Neuronal stem cell (in vitro differentiated cells): Measurements from ENCODE around the gene FAM83F.

ENCODE experiments used
- DNase-seq: peaks from one replicate; pipeline ENCODE4 v3.0.0-alpha.2; 2013; ENCODE audit warnings: low spot score
- H2AFZ ChIP-seq: one replicate; pipeline ENCODE4 v1.6.1; 2013; ENCODE audit warnings: mild to moderate bottlenecking, low read length, inconsistent platforms
- H2AK5ac ChIP-seq: 2 replicates; pipeline ENCODE4 v1.6.1; 2013; ENCODE audit warnings: low read depth, mild to moderate bottlenecking, inconsistent platforms, low read length, moderate library complexity, mixed read lengths
- H2BK120ac ChIP-seq: 2 replicates; pipeline ENCODE4 v1.6.1; 2013; ENCODE audit warnings: low read depth, mild to moderate bottlenecking, inconsistent platforms, low read length, moderate library complexity, mixed read lengths
- H2BK12ac ChIP-seq: one replicate; pipeline ENCODE4 v1.6.1; 2013; ENCODE audit warnings: low read length, inconsistent platforms
- H2BK15ac ChIP-seq: 2 replicates; pipeline ENCODE4 v1.6.1; 2013; ENCODE audit warnings: mild to moderate bottlenecking, low read length, inconsistent platforms, mixed read lengths
- H2BK5ac ChIP-seq: one replicate; pipeline ENCODE4 v1.6.1; 2013; ENCODE audit warnings: inconsistent platforms, mild to moderate bottlenecking, low read length, moderate library complexity
- H3K14ac ChIP-seq: one replicate; pipeline ENCODE4 v1.6.1; 2013; ENCODE audit warnings: low read length, inconsistent platforms
- H3K18ac ChIP-seq: 2 replicates; pipeline ENCODE4 v1.6.1; 2013; ENCODE audit warnings: low read length, inconsistent platforms
- H3K23ac ChIP-seq: 2 replicates; pipeline ENCODE4 v1.6.1; 2013; ENCODE audit warnings: low read depth, mild to moderate bottlenecking, mixed read lengths, low read length, inconsistent platforms; ENCODE audit not compliant: poor library complexity
- H3K27ac ChIP-seq: replicated peaks from 3 replicates; pipeline ENCODE4 v1.5.1; 2013; ENCODE audit warnings: low read length, inconsistent platforms
- H3K27me3 ChIP-seq, 3 experiments: 2 replicates each; pipeline ENCODE4 v1.6.1; 2013; ENCODE audit warnings: low read length in 3 of 3, mild to moderate bottlenecking in 2 of 3, inconsistent platforms in 1 of 3, low read depth in 1 of 3, mixed read lengths in 1 of 3, moderate library complexity in 1 of 3; ENCODE audit not compliant: control insufficient read depth in 3 of 3, insufficient read depth in 3 of 3
- H3K36me3 ChIP-seq, 2 donors: replicated peaks in 1 of 2; 2 replicates each; pipeline ENCODE4 v1.6.1; 2013; ENCODE audit warnings: low read length in 2 of 2; ENCODE audit not compliant: control insufficient read depth in 2 of 2, insufficient read depth in 2 of 2
- H3K4ac ChIP-seq: 2 replicates; pipeline ENCODE4 v1.6.1; 2013; ENCODE audit warnings: inconsistent platforms, mild to moderate bottlenecking, low read length, moderate library complexity
- H3K4me1 ChIP-seq, 2 donors: 1 replicate in 1 of 2; 2 replicates in 1 of 2; pipeline ENCODE4 v1.6.1; 2013; ENCODE audit warnings: low read length in 2 of 2, low read depth in 1 of 2; ENCODE audit not compliant: control insufficient read depth in 2 of 2, insufficient read depth in 1 of 2
- H3K4me2 ChIP-seq: one replicate; pipeline ENCODE4 v1.6.1; 2013; ENCODE audit warnings: mild to moderate bottlenecking, low read length, inconsistent platforms; ENCODE audit not compliant: insufficient read depth, poor library complexity, severe bottlenecking
- H3K4me3 ChIP-seq, 2 donors: 2 replicates each; pipeline ENCODE4 v1.5.1; 2013; ENCODE audit warnings: low read length in 2 of 2, mild to moderate bottlenecking in 2 of 2, inconsistent platforms in 1 of 2, moderate library complexity in 1 of 2
- H3K79me1 ChIP-seq: one replicate; pipeline ENCODE4 v1.6.1; 2013; ENCODE audit warnings: low read depth, mild to moderate bottlenecking, inconsistent platforms, low read length, moderate library complexity
- H3K9ac ChIP-seq: one replicate; pipeline ENCODE4 v1.6.1; 2013; ENCODE audit warnings: mild to moderate bottlenecking, low read depth, low read length, inconsistent platforms; ENCODE audit not compliant: poor library complexity
- H3K9me3 ChIP-seq, 2 donors: replicated peaks in 1 of 2; 2 replicates each; pipeline versions ENCODE3 to v1.6.1; 2013; ENCODE audit warnings: low read length in 2 of 2, mild to moderate bottlenecking in 2 of 2, inconsistent platforms in 1 of 2, low read depth in 1 of 2, mixed read lengths in 1 of 2, moderate library complexity in 1 of 2; ENCODE audit not compliant: control insufficient read depth in 2 of 2, insufficient read depth in 1 of 2
- H4K8ac ChIP-seq: one replicate; pipeline ENCODE4 v1.6.1; 2013; ENCODE audit warnings: low read depth, mild to moderate bottlenecking, inconsistent platforms, low read length, moderate library complexity
- H4K91ac ChIP-seq: one replicate; pipeline ENCODE4 v1.6.1; 2013; ENCODE audit warnings: low read length, low read depth, mild to moderate bottlenecking, inconsistent platforms; ENCODE audit not compliant: poor library complexity
- WGBS, 2 donors: extraction: QIAGEN DNeasy Blood & Tissue Kit; methylation state at CpG; one replicate each; pipeline ENCODE4 v1.1.7; 2013; ENCODE audit warnings: missing lambda C conversion rate in 2 of 2, mixed read lengths in 1 of 2; ENCODE audit not compliant: insufficient read length in 2 of 2, insufficient replicate concordance in 1 of 2; ENCODE audit errors: extremely low coverage in 2 of 2; 5-methylcytosine and 5-hydroxymethylcytosine counted together

The FAM83F gene

DNA sequence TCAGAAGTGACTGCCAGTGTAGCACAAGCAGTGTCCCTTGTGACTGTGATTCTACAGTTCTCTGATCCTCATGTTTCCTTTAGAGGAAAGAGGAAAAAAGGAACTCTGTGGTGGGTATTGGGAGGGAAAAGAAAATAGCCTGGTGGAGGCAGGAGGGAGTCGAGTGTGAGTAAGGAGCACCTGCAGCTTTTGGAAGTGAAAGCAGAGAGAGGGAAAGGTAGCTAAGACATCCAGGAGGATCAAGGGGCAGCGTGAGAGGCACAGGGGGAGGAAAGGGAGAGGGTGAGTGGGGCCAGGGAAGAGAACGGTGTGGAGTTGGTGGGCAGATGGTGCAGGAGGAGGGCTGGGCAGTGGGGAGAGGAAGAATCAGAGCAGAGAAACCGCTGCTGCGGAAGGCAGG, 22.1 kb upstream of the FAM83F start:
- Histone ChIP-seq H3K23ac (no peak overlapping the region), H2BK120ac (no peak overlapping the region), H3K4me2 (no peak overlapping the region), H3K4me1 (peaks cover 0 to 22% of the 10 kb centered on the region in 2 donors), H2BK12ac (no peak overlapping the region), H3K9me3 (no peaks in the 10 kb centered on the region), H3K18ac (peak overlapping the region; percentile 89), H3K4ac (no peak overlapping the region), H2BK5ac (no peak overlapping the region), H4K8ac (no peak overlapping the region), H3K4me3 (no peak overlapping the region), H2BK15ac (no peak overlapping the region), H4K91ac (no peak overlapping the region), H3K27me3 (peaks cover 0 to 11% (median 0%) of the 10 kb centered on the region in 3 experiments), H2AFZ (no peak overlapping the region), H2AK5ac (no peak overlapping the region), H3K79me1 (no peaks in the 10 kb centered on the region), H3K36me3 (no peaks in the 10 kb centered on the region), H3K9ac (peak overlapping the region; percentile 53), H3K27ac (no peak overlapping the region), H3K14ac (no peak overlapping the region)
- WGBS, 2 donors, result no CpG with 5 or more reads among the region's 5 CpGs
- DNase-seq, result no peak

DNA sequence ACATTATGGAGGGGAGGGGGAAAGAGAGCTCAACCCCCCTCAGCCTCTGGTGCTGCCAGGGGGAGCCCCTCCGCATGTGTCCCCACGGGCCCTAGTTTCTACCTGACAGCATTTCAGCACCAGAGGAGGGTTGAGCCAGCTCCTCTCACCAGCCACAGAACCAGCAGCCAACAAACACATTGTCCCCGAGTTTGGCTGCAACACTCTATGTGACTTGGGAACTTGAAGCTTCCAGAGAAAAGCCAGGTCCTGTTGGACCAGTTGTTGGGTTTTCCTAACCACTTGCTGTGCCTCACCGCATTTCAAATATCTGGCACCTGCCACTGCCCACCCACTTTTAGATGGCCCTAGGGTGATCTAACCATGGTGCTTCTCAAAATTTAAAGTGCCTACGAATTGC, 21.1 kb upstream of the FAM83F start:
- H3K18ac ChIP-seq, result no peak overlapping the region
- no peak overlapping the region for H3K14ac ChIP-seq
- H3K4me3 ChIP-seq, result no peak overlapping the region
- no peak overlapping the region for H3K23ac ChIP-seq
- H3K4me1 ChIP-seq, result peaks cover 0 to 16% of the 10 kb centered on the region in 2 donors
- H3K27ac ChIP-seq, result no peak overlapping the region
- no peak overlapping the region for H2AK5ac ChIP-seq
- H2BK120ac ChIP-seq, result no peak overlapping the region
- H3K4me2 ChIP-seq, result no peak overlapping the region
- no peaks in the 10 kb centered on the region for H3K9me3 ChIP-seq
- DNase-seq, result no peak
- H2AFZ ChIP-seq, result no peak overlapping the region
- H4K8ac ChIP-seq, result no peak overlapping the region
- no peak overlapping the region for H3K9ac ChIP-seq
- peaks cover 0 to 11% (median 0%) of the 10 kb centered on the region in 3 experiments for H3K27me3 ChIP-seq
- H3K4ac ChIP-seq, result no peak overlapping the region
- H2BK5ac ChIP-seq, result no peak overlapping the region
- H4K91ac ChIP-seq, result no peak overlapping the region
- no peak overlapping the region for H2BK15ac ChIP-seq
- H3K79me1 ChIP-seq, result no peaks in the 10 kb centered on the region
- no peak overlapping the region for H2BK12ac ChIP-seq
- no peaks in the 10 kb centered on the region for H3K36me3 ChIP-seq
- no CpG with 5 or more reads among the region's 5 CpGs for WGBS, 2 donors

DNA sequence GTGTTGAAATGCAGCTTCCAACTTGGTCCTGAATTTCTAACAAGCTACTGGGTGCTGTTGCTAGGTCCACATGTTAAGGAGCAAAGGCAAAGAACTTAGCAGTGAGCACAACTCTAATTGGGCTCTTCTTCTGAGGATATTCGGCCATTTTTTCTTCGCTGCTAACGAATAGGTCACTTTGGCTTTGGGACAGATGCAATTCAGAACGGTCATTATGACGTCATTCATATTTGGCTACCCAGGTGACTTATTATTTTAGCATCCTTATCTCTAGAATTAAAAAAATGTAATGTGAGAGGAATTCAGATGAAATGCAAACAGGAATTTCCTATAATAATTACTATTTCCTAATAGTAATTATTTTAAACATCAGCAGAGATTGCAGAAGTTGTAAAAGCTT, 20.7 kb upstream of the FAM83F start:
- Histone ChIP-seq H3K14ac (no peak overlapping the region), H3K36me3 (no peaks in the 10 kb centered on the region), H3K27ac (no peak overlapping the region), H3K4me3 (no peak overlapping the region), H2BK120ac (no peak overlapping the region), H3K18ac (no peak overlapping the region), H2AFZ (no peak overlapping the region), H2BK12ac (no peak overlapping the region), H2AK5ac (no peak overlapping the region), H3K4me2 (no peak overlapping the region), H3K9me3 (no peaks in the 10 kb centered on the region), H3K4ac (no peak overlapping the region), H2BK15ac (no peak overlapping the region), H3K9ac (no peak overlapping the region), H4K8ac (no peak overlapping the region), H3K27me3 (peaks cover 0 to 11% (median 0%) of the 10 kb centered on the region in 3 experiments), H3K4me1 (peaks cover 0 to 12% of the 10 kb centered on the region in 2 donors), H3K79me1 (no peaks in the 10 kb centered on the region), H4K91ac (no peak overlapping the region), H3K23ac (no peak overlapping the region), H2BK5ac (no peak overlapping the region)
- WGBS, 2 donors, result no CpG with 5 or more reads among the region's 5 CpGs
- no peak for DNase-seq

DNA sequence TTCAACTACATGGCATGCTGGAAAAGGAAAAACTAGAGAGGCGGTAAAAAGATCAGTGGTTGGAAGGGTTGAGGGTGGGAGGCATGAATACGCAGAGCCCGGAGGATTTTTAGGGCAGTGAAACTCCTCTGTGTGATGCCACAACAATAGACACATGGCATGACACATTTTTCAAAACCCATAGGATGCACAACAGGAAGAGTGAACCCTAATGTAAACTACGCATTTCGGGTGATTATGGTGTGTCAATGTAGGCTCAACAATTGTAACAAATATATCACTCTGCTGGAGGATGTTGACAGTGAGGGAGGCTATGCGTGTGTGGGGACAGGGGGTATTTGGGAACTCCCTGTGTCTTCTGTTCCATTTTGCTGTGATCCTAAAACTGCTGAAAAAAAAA, 15.7 kb upstream of the FAM83F start:
- Histone ChIP-seq H3K9ac (no peak overlapping the region), H2BK15ac (no peak overlapping the region), H3K14ac (no peak overlapping the region), H3K23ac (no peak overlapping the region), H4K8ac (no peak overlapping the region), H3K4me2 (no peak overlapping the region), H3K27me3 (peaks cover 0 to 8% (median 0%) of the 10 kb centered on the region in 3 experiments), H2BK12ac (no peak overlapping the region), H3K4me3 (no peak overlapping the region), H4K91ac (no peak overlapping the region), H3K9me3 (no peaks in the 10 kb centered on the region), H3K27ac (no peak overlapping the region), H3K4me1 (peaks cover 0 to 2% of the 10 kb centered on the region in 2 donors), H2AK5ac (no peak overlapping the region), H3K18ac (no peak overlapping the region), H2AFZ (no peak overlapping the region), H3K4ac (no peak overlapping the region), H3K79me1 (no peaks in the 10 kb centered on the region), H2BK5ac (no peak overlapping the region), H2BK120ac (no peak overlapping the region), H3K36me3 (no peaks in the 10 kb centered on the region)
- no CpG with 5 or more reads among the region's 6 CpGs for WGBS, 2 donors
- no peak for DNase-seq
